A673 (cell line): ENCODE data around the gene RMND5A. TPM values are rescaled to one million over a fixed set of nuclear protein-coding genes. Genes with fewer than 3 reads are reported as not detected.

ENCODE experiments used
- BruUV-seq: library from RNA; stranded (reverse); fragments of 400-500 nt; replicated peaks from 2 replicates; lab custom pipeline; 2021; lab: Mats Ljungman, UMichigan
- CTCF ChIA-PET: fragments of 300-600 bp; sonication (Branson Sonifier 250); formaldehyde crosslinking; loops from one replicate; lab custom pipeline; 2022; ENCODE audit warnings: antibody characterized with exemption; lab: Charles Lee
- POLR2A ChIA-PET: fragments of 300-600 bp; sonication (Branson Sonifier 250); formaldehyde crosslinking; loops from one replicate; lab custom pipeline; 2022; ENCODE audit warnings: antibody characterized with exemption; ENCODE audit not compliant: low non-redundant PET; lab: Charles Lee
- DNase-seq: peaks from one replicate; pipeline ENCODE4 v3.0.0-alpha.2; 2015; ENCODE audit warnings: low spot score
- H3K27ac ChIP-seq: fragments of 200-600 bp; sonication (generic); 2 replicates; pipeline ENCODE4 v1.5.1; 2016; ENCODE audit warnings: mixed run types, low read depth, mild to moderate bottlenecking, mixed read lengths, antibody characterized with exemption, low read length; ENCODE audit not compliant: poor library complexity, severe bottlenecking
- H3K27me3 ChIP-seq: fragments of 200-600 bp; sonication (generic); replicated peaks from 2 replicates; pipeline ENCODE4 v1.6.1; 2017; ENCODE audit warnings: mixed run types, low read depth, mild to moderate bottlenecking, mixed read lengths, antibody characterized with exemption, low read length; ENCODE audit not compliant: insufficient read depth, poor library complexity
- H3K36me3 ChIP-seq: fragments of 200-600 bp; sonication (generic); 2 replicates; pipeline ENCODE4 v1.6.1; 2016; ENCODE audit warnings: mixed run types, mild to moderate bottlenecking, mixed read lengths, antibody characterized with exemption, low read length; ENCODE audit not compliant: insufficient read depth, poor library complexity, severe bottlenecking
- H3K4me1 ChIP-seq: fragments of 200-600 bp; sonication (generic); 2 replicates; pipeline ENCODE4 v1.6.1; 2017; ENCODE audit warnings: mixed run types, mild to moderate bottlenecking, mixed read lengths, antibody characterized with exemption, low read length; ENCODE audit not compliant: insufficient read depth, poor library complexity, severe bottlenecking
- H3K4me3 ChIP-seq: fragments of 200-600 bp; sonication (generic); 2 replicates; pipeline ENCODE4 v1.5.1; 2016; ENCODE audit warnings: low read depth, mixed run types, mild to moderate bottlenecking, mixed read lengths, low read length; ENCODE audit not compliant: poor library complexity, severe bottlenecking
- H3K9me3 ChIP-seq: fragments of 200-600 bp; sonication (generic); 2 replicates; pipeline ENCODE4 v1.6.1; 2016; ENCODE audit warnings: mixed run types, low read depth, mild to moderate bottlenecking, mixed read lengths, antibody characterized with exemption, low read length; ENCODE audit not compliant: poor library complexity, severe bottlenecking
- EZH2 ChIP-seq: fragments of 200-600 bp; sonication (generic); IDR thresholded peaks from 2 replicates; pipeline ENCODE4 v1.6.1; 2017; ENCODE audit warnings: borderline replicate concordance, low read depth, mild to moderate bottlenecking, mixed read lengths, antibody characterized with exemption, low read length; ENCODE audit not compliant: poor library complexity, severe bottlenecking
- intact Hi-C: fragments of 100-400 bp; cut with micrococcal nuclease; formaldehyde crosslinking; loops from one replicate; pipeline ENCODE4 v1.10.0; 2022; ENCODE audit not compliant: unreplicated experiment
- total RNA-seq: library from RNA; stranded (reverse); gene quantifications from 2 replicates; pipeline ENCODE4 v1.2.3, GENCODE V29; 2021
- TF ChIP-seq, protein P1 (sequence below): fragments of 300-800, 200-600 bp; sonication (generic); conservative IDR thresholded peaks from 2 replicates; pipeline ENCODE4 v1.5.1; 2017; ENCODE audit warnings: low read depth, mild to moderate bottlenecking, antibody characterized with exemption, low read length, moderate library complexity, mixed read lengths

RMND5A gene
- total RNA-seq, 1 experiment from 2014 or later, result 38.7 TPM

DNA sequence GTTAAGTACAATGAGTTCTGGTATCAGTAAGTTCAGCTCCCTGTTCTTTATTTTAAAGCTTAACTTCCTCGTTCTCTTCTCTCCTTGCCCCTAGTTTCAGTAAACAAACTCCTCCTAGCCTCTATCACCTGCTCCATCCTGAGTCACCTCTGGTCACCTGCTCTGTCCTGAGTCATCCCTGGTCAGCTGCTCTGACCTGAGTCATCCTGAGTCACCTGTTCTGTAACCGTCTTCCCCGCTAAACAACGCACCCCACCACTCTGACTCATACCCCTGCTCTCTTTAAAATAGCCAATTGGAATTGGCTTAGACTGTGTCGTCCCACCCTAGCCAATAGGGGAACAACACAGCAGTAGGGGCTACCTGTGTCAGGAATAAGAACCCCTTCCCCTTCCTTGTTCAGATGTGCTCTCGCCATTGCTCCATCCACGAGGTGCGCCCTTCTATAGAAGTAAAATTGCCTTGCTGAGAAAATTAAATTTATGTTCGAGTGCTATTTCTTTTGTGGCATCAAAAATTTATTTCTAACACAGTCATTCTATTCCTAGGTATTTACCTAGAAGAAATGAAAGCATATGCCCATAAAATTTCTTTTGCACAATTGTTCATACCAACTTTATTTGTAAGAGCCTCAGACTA is 24.9 kb upstream of the RMND5A start:
- Histone ChIP-seq H3K36me3 (no peaks in the 10 kb centered on the region), H3K9me3 (peaks cover 8% of the 10 kb centered on the region), H3K4me1 (no peaks in the 10 kb centered on the region), H3K27me3 (no peaks in the 10 kb centered on the region), H3K27ac (no peak overlapping the region), H3K4me3 (no peak overlapping the region)
- intact Hi-C loops, result no loop called here
- POLR2A ChIA-PET, result no interaction called here
- BruUV-seq, result no TSS peak
- CTCF ChIA-PET, result no interaction called here
- no peak for DNase-seq
- TF ChIP-seq, protein P1, sequence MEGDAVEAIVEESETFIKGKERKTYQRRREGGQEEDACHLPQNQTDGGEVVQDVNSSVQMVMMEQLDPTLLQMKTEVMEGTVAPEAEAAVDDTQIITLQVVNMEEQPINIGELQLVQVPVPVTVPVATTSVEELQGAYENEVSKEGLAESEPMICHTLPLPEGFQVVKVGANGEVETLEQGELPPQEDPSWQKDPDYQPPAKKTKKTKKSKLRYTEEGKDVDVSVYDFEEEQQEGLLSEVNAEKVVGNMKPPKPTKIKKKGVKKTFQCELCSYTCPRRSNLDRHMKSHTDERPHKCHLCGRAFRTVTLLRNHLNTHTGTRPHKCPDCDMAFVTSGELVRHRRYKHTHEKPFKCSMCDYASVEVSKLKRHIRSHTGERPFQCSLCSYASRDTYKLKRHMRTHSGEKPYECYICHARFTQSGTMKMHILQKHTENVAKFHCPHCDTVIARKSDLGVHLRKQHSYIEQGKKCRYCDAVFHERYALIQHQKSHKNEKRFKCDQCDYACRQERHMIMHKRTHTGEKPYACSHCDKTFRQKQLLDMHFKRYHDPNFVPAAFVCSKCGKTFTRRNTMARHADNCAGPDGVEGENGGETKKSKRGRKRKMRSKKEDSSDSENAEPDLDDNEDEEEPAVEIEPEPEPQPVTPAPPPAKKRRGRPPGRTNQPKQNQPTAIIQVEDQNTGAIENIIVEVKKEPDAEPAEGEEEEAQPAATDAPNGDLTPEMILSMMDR, result no peak
- no peak for TF ChIP-seq EZH2

DNA sequence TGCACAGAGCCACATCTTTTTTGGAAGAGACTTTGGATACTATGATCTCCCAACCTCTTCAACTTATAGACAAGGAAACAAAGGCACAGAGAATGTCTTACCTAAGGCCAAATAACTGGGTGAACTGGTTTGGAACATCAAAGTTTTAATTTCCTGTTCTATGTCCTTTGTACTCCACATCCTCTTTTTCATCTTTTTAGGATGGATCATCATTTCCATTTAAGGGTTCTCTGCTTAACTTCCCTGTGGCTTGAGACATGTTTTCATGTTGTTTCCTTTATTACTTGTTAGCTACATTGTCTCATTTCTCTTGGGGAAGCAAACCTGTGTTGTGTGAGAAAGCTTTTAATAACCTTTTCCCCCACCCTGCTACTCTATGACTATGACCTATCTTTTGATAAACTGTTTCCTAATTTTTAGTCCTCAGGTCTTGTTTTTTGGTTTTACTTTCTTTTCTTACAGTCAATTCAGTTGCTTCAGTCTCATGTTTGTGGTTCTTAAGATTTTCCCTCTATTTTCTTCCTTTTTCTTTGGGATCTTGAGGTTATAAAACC is 22.5 kb upstream of the RMND5A start:
- intact Hi-C loops, result no loop called here
- no peak overlapping the region for H3K27ac ChIP-seq
- H3K4me3 ChIP-seq, result no peak overlapping the region
- no peaks in the 10 kb centered on the region for H3K36me3 ChIP-seq
- CTCF ChIA-PET, result no interaction called here
- peaks cover 8% of the 10 kb centered on the region for H3K9me3 ChIP-seq
- POLR2A ChIA-PET, result no interaction called here
- no peak for DNase-seq
- H3K27me3 ChIP-seq, result no peaks in the 10 kb centered on the region
- BruUV-seq, result no TSS peak
- H3K4me1 ChIP-seq, result no peaks in the 10 kb centered on the region
- TF ChIP-seq EZH2, result no peak
- TF ChIP-seq, protein P1, result no peak

DNA sequence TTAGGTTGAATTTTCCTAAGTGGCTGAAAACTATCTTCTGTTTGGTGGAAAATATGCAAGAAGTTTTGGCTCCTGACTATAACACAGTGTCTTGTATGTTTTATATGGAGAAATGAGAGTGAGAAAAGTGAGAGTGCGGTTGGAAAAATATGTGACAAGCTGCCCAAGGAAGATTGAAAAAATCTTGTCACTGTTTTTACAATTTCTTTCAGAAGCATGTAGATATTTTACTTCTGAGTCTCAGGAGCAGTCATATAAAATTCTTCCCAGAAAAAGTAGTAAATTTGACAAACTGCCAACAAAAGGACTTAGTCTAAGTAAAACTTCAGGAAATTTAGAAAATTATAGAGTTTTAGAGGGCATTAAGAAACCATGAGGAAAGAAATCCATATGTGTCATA is 19.4 kb upstream of the RMND5A start:
- Histone ChIP-seq H3K36me3 (no peaks in the 10 kb centered on the region), H3K4me1 (peaks cover 5% of the 10 kb centered on the region), H3K4me3 (no peak overlapping the region), H3K27me3 (no peaks in the 10 kb centered on the region), H3K9me3 (peaks cover 2% of the 10 kb centered on the region), H3K27ac (no peak overlapping the region)
- intact Hi-C loops, result no loop called here
- TF ChIP-seq EZH2, result no peak
- POLR2A ChIA-PET, result no interaction called here
- CTCF ChIA-PET, result no interaction called here
- no peak for DNase-seq
- no TSS peak for BruUV-seq
